ENCODE data around the gene CD177.
"Not testable (repeated sequence)": the region's sequence is repeated elsewhere in the genome, so short reads cannot be mapped to it uniquely, and the experiment has no call there.

The CD177 gene

DNA sequence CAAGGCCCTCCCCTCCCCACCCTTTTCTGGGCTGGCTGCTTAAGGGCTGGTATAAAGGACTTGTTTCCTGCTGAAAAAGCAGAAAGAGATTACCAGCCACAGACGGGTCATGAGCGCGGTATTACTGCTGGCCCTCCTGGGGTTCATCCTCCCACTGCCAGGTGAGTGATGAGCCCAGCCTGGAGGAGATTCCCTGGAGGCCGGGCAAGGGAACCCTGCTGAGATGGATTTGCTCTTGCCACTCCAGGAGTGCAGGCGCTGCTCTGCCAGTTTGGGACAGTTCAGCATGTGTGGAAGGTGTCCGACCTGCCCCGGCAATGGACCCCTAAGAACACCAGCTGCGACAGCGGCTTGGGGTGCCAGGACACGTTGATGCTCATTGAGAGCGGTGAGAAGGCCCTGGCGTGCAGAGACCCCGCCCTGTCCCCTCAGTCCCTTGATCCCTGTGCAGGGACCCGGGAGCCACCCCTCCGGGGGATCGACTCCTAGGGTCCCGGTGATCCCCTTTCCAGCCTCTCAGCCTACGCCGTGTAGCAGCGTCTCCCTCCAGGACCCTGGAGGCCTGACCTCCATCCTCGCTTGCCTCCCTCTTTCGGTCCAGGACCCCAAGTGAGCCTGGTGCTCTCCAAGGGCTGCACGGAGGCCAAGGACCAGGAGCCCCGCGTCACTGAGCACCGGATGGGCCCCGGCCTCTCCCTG lies at the start of gene CD177:
Gene CD177, plus strand, starts transcription at position 81 of the 699 bp plus-strand sequence. Its CDS starts 29 bp downstream, at position 110.
- DNase-seq (ENCODE audit: low spot score): no peak

- no peak for DNase-seq (ENCODE audit: low spot score)
These were observed 47.8 kb upstream of the CD177 start for GRCh38 chr19:43305642-43306041.

- no peak for DNase-seq (ENCODE audit: low spot score)
These were observed 47.4 kb upstream of the CD177 start for GRCh38 chr19:43306097-43306496.

DNA sequence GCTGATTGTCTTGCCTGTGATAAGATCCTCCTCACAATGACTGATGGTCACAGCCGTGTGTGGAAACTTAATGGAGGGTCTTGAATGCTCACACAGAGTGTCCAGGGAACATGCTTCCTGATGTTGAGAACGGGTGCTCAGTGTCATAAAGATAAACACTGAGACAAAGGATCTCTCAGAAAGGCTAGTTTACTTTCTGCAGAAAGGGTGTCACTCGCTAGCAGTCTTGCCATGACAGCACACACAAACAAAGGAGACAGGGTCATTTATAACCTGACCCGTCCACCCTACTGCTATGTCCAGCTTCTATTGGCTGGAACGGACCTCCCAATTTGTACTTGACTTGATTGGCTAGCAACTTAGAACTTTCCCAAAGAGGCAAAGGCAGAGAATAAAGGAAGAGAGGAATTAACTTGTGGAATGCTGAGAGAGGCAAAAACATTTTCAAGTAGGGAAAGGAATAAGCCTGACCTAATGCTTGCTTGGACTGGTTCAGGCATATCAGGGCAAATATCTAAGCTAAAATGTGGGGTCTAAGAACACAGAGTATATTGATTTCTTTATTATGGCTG lies 45.2 kb upstream of the CD177 start:
- DNase-seq (ENCODE audit: low spot score): no peak

GRCh38 chr19:43309466-43309865 lies 44.0 kb upstream of the CD177 start:
- DNase-seq (ENCODE audit: low spot score): no peak

GRCh38 chr19:43310221-43310620 lies 43.3 kb upstream of the CD177 start:
- DNase-seq (ENCODE audit: low spot score): no peak

GRCh38 chr19:43311256-43311655 lies 42.2 kb upstream of the CD177 start:
- no peak for DNase-seq (ENCODE audit: low spot score)

- DNase-seq (ENCODE audit: low spot score): no peak
These were observed 41.8 kb upstream of the CD177 start for GRCh38 chr19:43311706-43312105.

- no peak for DNase-seq (ENCODE audit: low spot score)
These were observed 39.6 kb upstream of the CD177 start for GRCh38 chr19:43313711-43314495.

- no peak for DNase-seq (ENCODE audit: low spot score)
These were observed 37.6 kb upstream of the CD177 start for GRCh38 chr19:43315851-43316250.

DNA sequence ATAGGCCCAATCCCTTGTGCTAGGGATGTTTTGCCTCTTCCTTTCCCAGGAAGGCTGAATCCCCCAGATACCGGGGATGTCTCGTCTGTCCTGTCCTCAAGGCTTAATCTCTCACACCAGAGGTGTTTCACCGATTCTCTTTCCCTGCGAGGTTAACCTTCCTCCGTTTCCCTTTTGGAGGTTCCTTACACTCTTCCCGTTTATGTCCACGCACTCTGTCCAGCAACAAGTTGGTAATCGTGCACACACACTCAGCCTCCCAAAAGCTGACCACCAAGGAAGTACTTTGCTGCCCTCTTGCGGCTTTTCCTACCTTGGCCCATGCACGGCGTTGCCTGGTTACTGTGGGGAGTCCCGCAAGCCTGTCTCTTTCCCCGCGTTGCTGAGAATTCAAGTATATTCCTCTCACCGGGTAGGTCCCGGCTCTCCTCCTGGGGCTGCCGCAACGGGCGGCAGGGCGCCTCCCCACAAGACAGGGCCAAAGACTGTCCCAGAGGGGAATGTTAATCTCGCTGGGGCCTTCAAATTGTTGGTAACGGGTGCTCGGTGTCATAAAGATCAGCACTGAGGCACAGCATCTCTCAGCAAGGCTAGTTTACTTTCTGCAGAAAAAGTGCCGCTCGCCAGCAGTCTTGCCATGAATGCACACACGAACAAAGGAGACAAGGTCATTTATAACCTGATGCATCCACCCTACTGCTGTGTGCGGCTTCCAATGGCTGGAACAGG lies 36.7 kb upstream of the CD177 start:
- peak; percentile 29 for DNase-seq (ENCODE audit: low spot score)

GRCh38 chr19:43318203-43318602 lies 35.3 kb upstream of the CD177 start:
- DNase-seq (ENCODE audit: low spot score): no peak

DNA sequence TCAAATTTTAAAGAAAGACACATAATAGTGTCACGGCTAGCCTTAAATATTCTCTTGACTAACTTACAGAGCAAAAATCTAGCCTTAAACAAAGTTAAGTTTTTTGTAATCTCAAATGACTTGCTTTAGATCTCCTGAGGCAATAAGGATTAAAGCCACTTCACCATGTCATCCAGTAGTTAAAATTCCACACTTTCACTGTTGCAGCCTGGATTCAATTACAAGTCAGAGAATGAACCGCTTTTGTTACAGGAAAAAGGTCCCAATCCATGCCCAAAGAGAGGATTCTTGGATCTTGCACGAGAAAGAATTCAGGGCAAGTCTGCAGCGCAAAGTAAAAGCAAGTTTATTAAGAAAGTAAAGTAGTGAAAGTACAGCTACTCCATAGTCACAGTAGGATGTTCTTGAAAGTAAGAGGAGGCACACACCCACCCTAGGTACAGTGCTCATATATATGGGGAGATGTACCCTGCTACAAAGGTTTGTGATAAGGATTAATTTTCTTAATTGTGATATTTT lies 34.6 kb upstream of the CD177 start:
- DNase-seq (ENCODE audit: low spot score): no peak

- no peak for DNase-seq (ENCODE audit: low spot score)
These were observed 32.9 kb upstream of the CD177 start for GRCh38 chr19:43320546-43320945.

DNA sequence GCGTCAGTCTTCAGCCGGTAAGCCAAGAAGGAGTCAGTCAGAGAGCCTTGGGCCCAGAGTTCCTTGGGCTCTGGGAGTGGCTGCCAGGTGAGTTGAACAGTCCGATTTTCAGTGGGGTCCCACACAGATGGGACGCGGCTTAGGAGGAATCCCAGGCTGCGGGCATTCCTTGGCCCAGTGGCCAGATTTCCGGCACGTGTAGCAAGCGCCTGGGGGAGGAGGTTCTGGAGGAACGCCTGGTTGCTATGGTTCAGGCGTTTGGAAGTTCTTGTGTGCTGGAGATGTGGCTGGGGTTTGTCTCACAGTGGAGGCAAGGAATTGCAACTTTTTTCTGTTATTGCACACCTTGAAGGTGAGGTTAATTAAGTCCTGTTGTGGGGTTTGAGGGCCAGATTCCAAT lies 26.7 kb upstream of the CD177 start:
- DNase-seq (ENCODE audit: low spot score): not testable (repeated sequence)

DNA sequence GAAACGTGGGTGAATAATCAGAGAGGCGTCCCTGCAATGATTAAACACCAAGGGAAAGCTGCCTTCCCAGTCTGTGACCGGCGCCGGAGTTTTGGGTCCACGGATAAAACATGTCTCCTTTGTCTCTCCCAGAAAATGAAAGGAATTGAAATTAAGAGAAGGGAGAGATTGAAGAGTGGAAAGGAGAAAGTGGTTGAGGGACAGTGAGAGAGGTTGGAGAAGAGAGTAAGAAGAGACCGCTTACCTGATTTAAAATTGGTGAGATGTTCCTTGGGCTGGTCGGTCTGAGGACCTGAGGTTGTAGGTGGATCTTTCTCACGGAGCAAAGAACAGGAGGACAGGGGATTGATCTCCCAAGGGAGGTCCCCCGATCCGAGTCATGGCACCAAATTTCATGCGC lies 24.9 kb upstream of the CD177 start:
- not testable (repeated sequence) for DNase-seq (ENCODE audit: low spot score)

DNA sequence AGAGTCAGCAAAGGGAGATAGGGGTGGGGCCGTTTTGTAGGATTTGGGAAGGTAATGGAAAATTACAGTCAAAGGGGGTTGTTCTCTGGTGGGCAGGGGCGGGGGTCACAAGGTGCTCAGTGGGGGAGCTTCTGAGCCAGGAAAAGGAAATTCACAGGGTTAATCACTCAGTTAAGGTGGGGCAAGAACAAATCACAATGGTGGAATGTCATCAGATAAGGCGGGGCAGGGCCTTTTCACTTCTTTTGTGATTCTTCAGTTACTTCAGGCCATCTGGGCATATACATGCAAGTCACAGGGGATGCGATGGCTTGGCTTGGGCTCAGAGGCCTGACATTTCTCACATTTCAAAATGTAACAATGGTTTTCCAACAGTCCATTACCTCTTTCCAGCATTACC lies 24.4 kb upstream of the CD177 start:
- not testable (repeated sequence) for DNase-seq (ENCODE audit: low spot score)

GRCh38 chr19:43329989-43330388 lies 23.5 kb upstream of the CD177 start:
- DNase-seq (ENCODE audit: low spot score): no peak

- DNase-seq (ENCODE audit: low spot score): no peak
These were observed 22.6 kb upstream of the CD177 start for GRCh38 chr19:43330726-43331434.

- no peak for DNase-seq (ENCODE audit: low spot score)
These were observed 22.0 kb upstream of the CD177 start for GRCh38 chr19:43331435-43332010.

Data from Ammon's horn (tissue), 1 donor.